GM23248 (cell line): Measurements from ENCODE around the gene HMCN1.

Experiments
- EZH2 ChIP-seq: fragments of 200-600 bp; sonication (generic); IDR thresholded peaks from 2 replicates; pipeline ENCODE4 v1.6.1; 2018; ENCODE audit warnings: antibody characterized with exemption, mild to moderate bottlenecking; ENCODE audit not compliant: insufficient read depth, poor library complexity, severe bottlenecking
- EZH2phosphoT487 ChIP-seq: fragments of 200-600 bp; sonication (generic); IDR thresholded peaks from 2 replicates; pipeline ENCODE4 v1.6.1; 2018; ENCODE audit warnings: antibody characterized with exemption, moderate library complexity, mild to moderate bottlenecking, low read depth; ENCODE audit not compliant: insufficient read depth

- TF ChIP-seq EZH2 = no peak
- TF ChIP-seq EZH2phosphoT487 = no peak
Measured at GRCh38 chr1:186215636-186216035, 481.4 kb downstream of the HMCN1 start.
